ENCODE measurements around the gene ITGA6. TPM values are rescaled to one million over a fixed set of nuclear protein-coding genes. Genes with fewer than 3 reads are reported as not detected.
"Not testable (repeated sequence)": the region's sequence is repeated elsewhere in the genome, so short reads cannot be mapped to it uniquely, and the experiment has no call there.

ITGA6 gene
- total RNA-seq, 6 experiments from 2014 or later: 10.7 to 26.8 (median 17.2) TPM

DNA sequence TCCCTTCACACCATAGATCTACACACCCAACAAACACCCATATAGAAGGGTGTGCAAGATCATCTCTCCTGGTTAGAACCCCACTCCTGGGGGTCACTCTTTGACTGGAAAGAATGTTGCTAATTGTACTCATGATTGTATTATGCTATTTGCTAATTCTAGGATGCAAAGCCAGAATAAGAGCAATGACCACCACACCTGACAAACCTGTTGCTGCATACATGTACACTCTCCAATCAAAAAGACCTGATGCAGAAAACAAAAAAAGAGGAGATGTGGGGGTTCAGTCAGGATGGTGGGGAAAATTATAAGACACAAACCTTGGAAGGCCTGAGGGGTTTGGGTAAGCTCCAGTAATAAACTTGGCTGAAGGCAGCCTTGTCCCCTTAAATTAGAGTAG is 91.6 kb downstream of the ITGA6 start:
- no peaks in the 10 kb centered on the region for H3K27me3 ChIP-seq
- H3K4me3 ChIP-seq: no peak overlapping the region
- H3K27ac ChIP-seq: no peak overlapping the region
- H3K36me3 ChIP-seq: no peaks in the 10 kb centered on the region
- no peaks in the 10 kb centered on the region for H3K4me1 ChIP-seq
- DNase-seq: no peak
- intact Hi-C loops (cut with DNase I): no loop called here
- ATAC-seq: no peak
- TF ChIP-seq, protein P1, sequence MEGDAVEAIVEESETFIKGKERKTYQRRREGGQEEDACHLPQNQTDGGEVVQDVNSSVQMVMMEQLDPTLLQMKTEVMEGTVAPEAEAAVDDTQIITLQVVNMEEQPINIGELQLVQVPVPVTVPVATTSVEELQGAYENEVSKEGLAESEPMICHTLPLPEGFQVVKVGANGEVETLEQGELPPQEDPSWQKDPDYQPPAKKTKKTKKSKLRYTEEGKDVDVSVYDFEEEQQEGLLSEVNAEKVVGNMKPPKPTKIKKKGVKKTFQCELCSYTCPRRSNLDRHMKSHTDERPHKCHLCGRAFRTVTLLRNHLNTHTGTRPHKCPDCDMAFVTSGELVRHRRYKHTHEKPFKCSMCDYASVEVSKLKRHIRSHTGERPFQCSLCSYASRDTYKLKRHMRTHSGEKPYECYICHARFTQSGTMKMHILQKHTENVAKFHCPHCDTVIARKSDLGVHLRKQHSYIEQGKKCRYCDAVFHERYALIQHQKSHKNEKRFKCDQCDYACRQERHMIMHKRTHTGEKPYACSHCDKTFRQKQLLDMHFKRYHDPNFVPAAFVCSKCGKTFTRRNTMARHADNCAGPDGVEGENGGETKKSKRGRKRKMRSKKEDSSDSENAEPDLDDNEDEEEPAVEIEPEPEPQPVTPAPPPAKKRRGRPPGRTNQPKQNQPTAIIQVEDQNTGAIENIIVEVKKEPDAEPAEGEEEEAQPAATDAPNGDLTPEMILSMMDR (IDR thresholded peaks at IDR 0.05): no peak
- no peak for TF ChIP-seq POLR2A (IDR thresholded peaks at IDR 0.05)
- no peaks in the 10 kb centered on the region for H3K9me3 ChIP-seq

DNA sequence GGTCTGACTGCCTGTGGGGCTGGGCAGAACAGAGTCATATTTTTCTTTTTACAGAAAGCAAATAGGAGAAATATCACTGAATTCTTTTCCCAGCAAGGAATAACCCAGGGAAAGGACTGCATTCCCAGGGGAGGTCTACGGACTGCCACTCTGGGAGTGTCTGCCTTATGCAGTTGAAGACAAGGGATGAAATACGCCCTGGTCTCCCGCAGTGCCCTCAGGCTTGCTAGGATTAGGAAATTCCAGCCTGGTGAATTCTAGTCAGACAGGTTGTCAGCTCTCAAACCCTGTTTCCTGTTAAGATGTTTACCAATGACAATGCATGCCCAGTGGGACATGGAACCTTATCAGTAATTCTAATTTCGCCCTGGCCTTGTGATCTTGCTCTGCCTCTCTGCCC is 98.2 kb downstream of the ITGA6 start:
- Histone ChIP-seq H3K4me3 (no peak overlapping the region), H3K27me3 (no peaks in the 10 kb centered on the region), H3K36me3 (no peaks in the 10 kb centered on the region), H3K4me1 (no peaks in the 10 kb centered on the region), H3K9me3 (no peaks in the 10 kb centered on the region), H3K27ac (no peak overlapping the region)
- TF ChIP-seq POLR2A (IDR thresholded peaks at IDR 0.05): no peak
- no peak for ATAC-seq
- intact Hi-C loops (cut with DNase I): no loop called here
- WGBS (ENCODE audit: insufficient coverage, low coverage, low lambda C conversion rate, missing lambda C conversion rate): no CpG with 5 or more reads among the region's 4 CpGs
- no peak for DNase-seq

DNA sequence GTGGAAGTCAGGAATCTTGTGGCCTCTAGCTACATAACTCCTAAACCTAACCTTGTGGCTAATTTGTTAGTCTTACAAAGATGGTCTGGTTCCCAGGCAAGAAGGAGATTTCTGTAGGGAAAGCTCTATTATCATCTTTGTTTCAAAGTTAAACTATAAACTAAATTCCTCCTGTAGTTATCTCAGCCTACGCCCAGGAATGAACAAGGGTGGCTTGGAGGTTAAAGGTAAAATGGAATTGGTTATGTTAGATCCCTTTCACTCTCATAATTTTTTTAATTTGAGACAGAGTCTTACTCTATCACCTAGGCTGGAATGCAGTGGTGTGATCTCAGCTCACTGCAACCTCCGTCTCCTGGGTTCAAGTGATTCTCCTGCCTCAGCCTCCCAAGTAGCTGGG is 103.9 kb downstream of the ITGA6 start:
- H3K4me3 ChIP-seq: no peak overlapping the region
- 96% methylated on average over 2 of the region's 2 CpGs for WGBS (ENCODE audit: insufficient coverage, low coverage, low lambda C conversion rate, missing lambda C conversion rate)
- no peaks in the 10 kb centered on the region for H3K9me3 ChIP-seq
- no peak for TF ChIP-seq POLR2A (IDR thresholded peaks at IDR 0.05)
- TF ChIP-seq, protein P1 (IDR thresholded peaks at IDR 0.05): no peak
- no peaks in the 10 kb centered on the region for H3K4me1 ChIP-seq
- DNase-seq: no peak
- no peak overlapping the region for H3K27ac ChIP-seq
- H3K27me3 ChIP-seq: no peaks in the 10 kb centered on the region
- H3K36me3 ChIP-seq: no peaks in the 10 kb centered on the region
- intact Hi-C loops (cut with DNase I): no loop called here
- no peak for ATAC-seq

DNA sequence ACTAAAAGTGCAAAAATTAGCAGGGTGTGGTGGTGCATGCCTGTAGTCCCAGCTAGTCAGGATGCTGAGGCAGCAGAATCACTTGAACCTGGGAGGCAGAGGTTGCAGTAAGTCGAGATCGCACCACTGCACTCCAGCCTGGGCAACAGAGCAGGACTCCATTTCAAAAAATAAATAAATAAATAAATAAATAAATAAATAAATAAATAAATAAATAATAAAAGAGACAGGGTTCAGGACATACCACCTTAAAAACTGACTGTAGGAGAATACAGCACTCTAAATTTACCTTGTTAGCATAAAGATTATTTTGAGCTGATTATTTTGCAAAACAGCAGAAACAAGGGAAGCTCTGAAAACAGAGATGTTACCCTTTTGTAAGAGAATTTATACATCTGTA is 105.1 kb downstream of the ITGA6 start:
- H3K27me3 ChIP-seq; intact Hi-C loops (cut with DNase I); DNase-seq; H3K27ac ChIP-seq; ATAC-seq; H3K4me3 ChIP-seq; H3K9me3 ChIP-seq; H3K4me1 ChIP-seq; H3K36me3 ChIP-seq: not testable (repeated sequence)
- WGBS (ENCODE audit: insufficient coverage, low coverage, low lambda C conversion rate, missing lambda C conversion rate): 100% methylated on average over 2 of the region's 2 CpGs

DNA sequence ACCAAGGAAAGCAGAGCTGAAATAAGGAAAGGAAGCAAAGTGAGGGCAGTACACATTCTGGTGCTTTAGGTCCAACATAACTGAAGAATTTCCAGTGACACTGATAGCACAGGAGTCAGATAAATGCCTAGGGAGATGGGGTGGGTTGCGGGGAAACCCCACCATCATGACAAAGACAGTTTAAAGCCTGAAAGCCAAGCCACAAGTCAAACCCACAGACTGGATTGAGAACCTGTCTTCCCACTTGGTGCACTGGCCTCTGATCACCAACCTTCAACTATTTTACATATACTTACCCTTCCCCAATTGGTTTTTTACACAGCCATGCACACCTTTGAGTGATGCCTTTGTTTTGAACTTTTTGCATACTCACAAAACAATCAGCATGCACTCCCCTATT is 106.3 kb downstream of the ITGA6 start:
- no CpG with 5 or more reads among the region's 1 CpG for WGBS (ENCODE audit: insufficient coverage, low coverage, low lambda C conversion rate, missing lambda C conversion rate)
- Histone ChIP-seq H3K27ac (no peak overlapping the region), H3K4me1 (no peaks in the 10 kb centered on the region), H3K36me3 (no peaks in the 10 kb centered on the region), H3K27me3 (no peaks in the 10 kb centered on the region), H3K9me3 (no peaks in the 10 kb centered on the region), H3K4me3 (no peak overlapping the region)
- ATAC-seq (no peak), DNase-seq (no peak)
- TF ChIP-seq, protein P1 (IDR thresholded peaks at IDR 0.05): no peak
- TF ChIP-seq POLR2A (IDR thresholded peaks at IDR 0.05): no peak
- intact Hi-C loops (cut with DNase I): no loop called here

DNA sequence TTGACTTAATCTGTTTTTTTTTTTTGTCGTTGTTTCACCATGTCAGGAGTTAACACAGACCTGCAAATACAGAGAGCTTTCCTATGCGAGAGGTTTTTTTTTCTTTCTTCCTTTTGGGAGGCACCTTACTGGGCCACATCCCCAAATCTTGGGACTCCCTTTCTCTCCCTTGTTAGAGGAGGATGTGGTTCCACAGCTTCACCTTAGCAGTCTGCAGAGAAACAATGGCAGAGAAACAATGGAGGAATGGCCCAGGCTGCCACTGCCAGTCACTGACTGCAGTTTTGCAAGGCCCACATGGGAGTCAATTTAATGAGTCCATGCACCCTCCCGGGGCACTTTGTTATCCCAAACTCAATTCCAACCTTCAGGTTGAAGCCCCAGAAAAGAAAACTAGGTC is 107.7 kb downstream of the ITGA6 start:
- WGBS (ENCODE audit: insufficient coverage, low coverage, low lambda C conversion rate, missing lambda C conversion rate): 87% methylated on average over 2 of the region's 3 CpGs
- Histone ChIP-seq H3K36me3 (no peaks in the 10 kb centered on the region), H3K27ac (no peak overlapping the region), H3K27me3 (no peaks in the 10 kb centered on the region), H3K9me3 (peaks cover 0 to 2% (median 0%) of the 10 kb centered on the region in 4 donors), H3K4me3 (no peak overlapping the region), H3K4me1 (no peaks in the 10 kb centered on the region)
- ATAC-seq: no peak
- TF ChIP-seq, protein P1 (IDR thresholded peaks at IDR 0.05): no peak
- TF ChIP-seq POLR2A (IDR thresholded peaks at IDR 0.05): no peak
- DNase-seq: no peak
- intact Hi-C loops (cut with DNase I): no loop called here

DNA sequence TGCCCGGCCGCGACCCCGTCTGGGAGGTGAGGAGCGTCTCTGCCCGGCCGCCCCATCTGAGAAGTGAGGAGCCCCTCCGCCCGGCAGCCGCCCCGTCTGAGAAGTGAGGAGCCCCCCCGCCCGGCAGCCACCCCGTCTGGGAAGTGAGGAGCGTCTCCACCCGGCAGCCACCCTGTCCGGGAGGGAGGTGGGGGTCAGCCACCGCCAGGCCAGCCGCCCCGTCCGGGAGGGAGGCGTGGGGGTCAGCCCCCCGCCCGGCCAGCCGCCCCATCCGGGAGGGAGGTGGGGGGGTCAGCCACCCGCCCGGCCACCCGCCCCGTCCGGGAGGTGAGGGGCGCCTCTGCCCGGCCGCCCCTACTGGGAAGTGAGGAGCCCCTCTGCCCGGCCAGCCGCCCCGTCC is 110.5 kb downstream of the ITGA6 start:
- no CpG with 5 or more reads among the region's 37 CpGs for WGBS (ENCODE audit: insufficient coverage, low coverage, low lambda C conversion rate, missing lambda C conversion rate)
- DNase-seq; H3K27me3 ChIP-seq; intact Hi-C loops (cut with DNase I); H3K4me3 ChIP-seq; H3K36me3 ChIP-seq; H3K9me3 ChIP-seq; ATAC-seq; H3K4me1 ChIP-seq; H3K27ac ChIP-seq: not testable (repeated sequence)
